Left lung (tissue), 10 donors: ENCODE data around the gene AHRR. TPM values are rescaled to one million over a fixed set of nuclear protein-coding genes. Genes with fewer than 3 reads are reported as not detected.

Source experiments
- ATAC-seq: fragments of 200-7000 bp; cut with Tn5 transposase; one replicate; pipeline ENCODE4 v1.9.1; 2020; ENCODE audit warnings: moderate library complexity
- DNase-seq, 4 donors: peaks; one replicate each; pipeline ENCODE4 v3.0.0-alpha.2; 2013 to 2020
- H3K27ac ChIP-seq, 2 donors: fragments of 200-600 bp; sonication (generic) in 1 of 2; one replicate each; pipeline versions ENCODE4 v1.5.0 to v1.8.0; 2020 to 2021
- H3K27me3 ChIP-seq, 2 donors: fragments of 200-600 bp; sonication (generic) in 1 of 2; one replicate each; pipeline versions ENCODE4 v1.5.0 to v1.8.0; 2020 to 2021
- H3K36me3 ChIP-seq, 2 donors: fragments of 200-600 bp; sonication (generic) in 1 of 2; one replicate each; pipeline versions ENCODE4 v1.5.0 to v1.8.0; 2020 to 2021
- H3K4me1 ChIP-seq, 2 donors: fragments of 200-600 bp; one replicate each; pipeline ENCODE4 v1.8.0; 2021
- H3K4me3 ChIP-seq, 2 donors: fragments of 200-600 bp; sonication (generic) in 1 of 2; one replicate each; pipeline versions ENCODE4 v1.5.0 to v1.8.0; 2020 to 2021; ENCODE audit warnings: mild to moderate bottlenecking in 1 of 2
- H3K9me3 ChIP-seq, 2 donors: fragments of 200-600 bp; sonication (generic) in 1 of 2; one replicate each; pipeline versions ENCODE4 v1.5.0 to v1.8.0; 2020 to 2021
- intact Hi-C, 2 donors: fragments of 100-400 bp; cut with DNase I; formaldehyde crosslinking; loops; one replicate each; pipeline versions ENCODE4 v1.11.2 to v1.14.2; 2022
- polyA plus RNA-seq, 6 donors: library from polyadenylated mRNA; unstranded; fragments of 120-200 nt; gene quantifications; one replicate each; pipeline ENCODE4 v1.2.1, GENCODE V29; 2013; ENCODE audit not compliant: insufficient read length in 6 of 6
- total RNA-seq, 2 donors: library from RNA; stranded (reverse); fragmentation: NEBNext Ultra II Directional; extraction: Animal tissue kit (Norgen Biotek cat#: 25700); gene quantifications; one replicate each; pipeline ENCODE4 v1.2.1, GENCODE V29; 2021
- TF ChIP-seq, protein P1 (sequence below), 2 donors: fragments of 200-600 bp; sonication (generic) in 1 of 2; IDR thresholded peaks; one replicate each; pipeline versions ENCODE4 v1.5.0 to v1.8.0; 2021; ENCODE audit warnings: antibody characterized with exemption in 2 of 2
- donor health status: DM: no; HTN: yes; CAD: no.
- donor health status: DM: no; HTN: no; CAD: no.

Gene AHRR
- total and polyA plus RNA-seq, 8 donors: 0.32 to 8.4 (median 4.7) TPM

DNA sequence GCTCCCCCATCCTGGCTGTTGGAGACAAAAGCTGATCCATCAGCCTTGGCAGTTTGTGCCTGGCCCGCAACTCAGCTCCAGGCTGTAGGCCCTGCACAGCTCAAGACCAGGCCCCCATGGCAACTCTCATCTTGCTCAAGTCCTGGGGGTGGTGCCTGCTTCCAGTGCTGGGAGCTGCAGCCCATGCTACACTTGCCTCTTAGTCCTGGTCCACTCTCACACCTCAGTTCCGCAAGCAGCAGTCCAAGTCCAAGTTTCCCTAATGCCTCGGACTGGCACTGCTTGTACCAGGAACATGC, 14.2 kb downstream of the AHRR start:
- Histone ChIP-seq H3K4me3 (no peak overlapping the region), H3K36me3 (no peaks in the 10 kb centered on the region), H3K4me1 (no peaks in the 10 kb centered on the region), H3K27ac (no peak overlapping the region), H3K27me3 (no peaks in the 10 kb centered on the region), H3K9me3 (no peaks in the 10 kb centered on the region)
- ATAC-seq (no peak), DNase-seq (no peak)
- TF ChIP-seq, protein P1, sequence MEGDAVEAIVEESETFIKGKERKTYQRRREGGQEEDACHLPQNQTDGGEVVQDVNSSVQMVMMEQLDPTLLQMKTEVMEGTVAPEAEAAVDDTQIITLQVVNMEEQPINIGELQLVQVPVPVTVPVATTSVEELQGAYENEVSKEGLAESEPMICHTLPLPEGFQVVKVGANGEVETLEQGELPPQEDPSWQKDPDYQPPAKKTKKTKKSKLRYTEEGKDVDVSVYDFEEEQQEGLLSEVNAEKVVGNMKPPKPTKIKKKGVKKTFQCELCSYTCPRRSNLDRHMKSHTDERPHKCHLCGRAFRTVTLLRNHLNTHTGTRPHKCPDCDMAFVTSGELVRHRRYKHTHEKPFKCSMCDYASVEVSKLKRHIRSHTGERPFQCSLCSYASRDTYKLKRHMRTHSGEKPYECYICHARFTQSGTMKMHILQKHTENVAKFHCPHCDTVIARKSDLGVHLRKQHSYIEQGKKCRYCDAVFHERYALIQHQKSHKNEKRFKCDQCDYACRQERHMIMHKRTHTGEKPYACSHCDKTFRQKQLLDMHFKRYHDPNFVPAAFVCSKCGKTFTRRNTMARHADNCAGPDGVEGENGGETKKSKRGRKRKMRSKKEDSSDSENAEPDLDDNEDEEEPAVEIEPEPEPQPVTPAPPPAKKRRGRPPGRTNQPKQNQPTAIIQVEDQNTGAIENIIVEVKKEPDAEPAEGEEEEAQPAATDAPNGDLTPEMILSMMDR (IDR thresholded peaks at IDR 0.05): no peak
- intact Hi-C loops: no loop called here

DNA sequence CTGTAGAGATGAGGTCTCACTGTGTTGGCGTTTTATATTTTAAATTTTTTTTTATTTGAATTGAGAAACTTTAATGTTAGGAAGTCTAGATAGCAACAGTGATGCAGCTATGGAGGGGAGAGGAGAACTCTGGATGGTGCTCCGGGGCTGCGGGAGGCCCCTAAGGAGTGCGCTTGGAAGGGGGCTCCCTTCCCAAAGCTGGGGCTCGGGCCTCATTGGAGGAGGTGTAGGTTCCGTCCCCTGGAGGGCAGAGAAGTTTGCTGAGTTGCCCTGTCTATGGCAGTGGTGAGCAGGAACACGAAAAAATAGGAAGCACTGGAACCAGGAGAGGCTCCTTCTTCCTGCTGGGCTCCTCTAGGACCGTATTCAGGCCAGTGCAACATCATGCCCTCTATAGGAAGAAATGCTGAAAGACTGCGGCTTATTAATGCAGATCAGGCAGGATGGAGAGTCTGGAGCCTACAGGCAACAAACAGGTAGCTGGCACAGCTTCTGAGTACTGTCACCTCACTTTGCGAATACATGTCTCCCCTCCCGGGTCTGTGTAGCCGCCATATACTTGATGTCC, 16.1 kb downstream of the AHRR start:
- Histone ChIP-seq H3K4me3 (no peak overlapping the region), H3K36me3 (no peaks in the 10 kb centered on the region), H3K27me3 (no peaks in the 10 kb centered on the region), H3K27ac (no peak overlapping the region), H3K9me3 (no peaks in the 10 kb centered on the region), H3K4me1 (no peaks in the 10 kb centered on the region)
- TF ChIP-seq, protein P1 (IDR thresholded peaks at IDR 0.05): no peak
- DNase-seq (no peak), ATAC-seq (peak; percentile 57)
- intact Hi-C loops: no loop called here

- no peak for ATAC-seq
- H3K4me3 ChIP-seq: peak overlapping the region in 1 of 2 donors; percentile 40
Observed at GRCh38 chr5:342501-343460, 21.3 kb downstream of the AHRR start.

GRCh38 chr5:343461-344401, 22.2 kb downstream of the AHRR start:
- H3K4me1 ChIP-seq: peaks cover 0 to 9% of the 10 kb centered on the region in 2 donors
- intact Hi-C loops: no loop called here
- peak overlapping the region; percentile 15 to 40 for H3K4me3 ChIP-seq
- peaks cover 5 to 17% of the 10 kb centered on the region in 2 donors for H3K27me3 ChIP-seq
- TF ChIP-seq, protein P1 (IDR thresholded peaks at IDR 0.05): no peak
- no peaks in the 10 kb centered on the region for H3K36me3 ChIP-seq
- ATAC-seq (peak; percentile 91), DNase-seq (peak in 3 of 4 donors; percentile 54 to 88 (median 57))
- peak overlapping the region in 1 of 2 donors; percentile 33 for H3K27ac ChIP-seq
- no peaks in the 10 kb centered on the region for H3K9me3 ChIP-seq

More at GRCh38 chr5:342501-343460, 21.3 kb downstream of the AHRR start:
- no peak overlapping the region for H3K27ac ChIP-seq
- peaks cover 0 to 9% of the 10 kb centered on the region in 2 donors for H3K4me1 ChIP-seq
- intact Hi-C loops: no loop called here
- DNase-seq: no peak
- peaks cover 5 to 17% of the 10 kb centered on the region in 2 donors for H3K27me3 ChIP-seq
- no peaks in the 10 kb centered on the region for H3K36me3 ChIP-seq
- H3K9me3 ChIP-seq: no peaks in the 10 kb centered on the region
- TF ChIP-seq, protein P1 (IDR thresholded peaks at IDR 0.05): no peak
